Mesenchymal stem cell (in vitro differentiated cells and primary cell): ENCODE measurements around the gene DMWD. TPM values are rescaled to one million over a fixed set of nuclear protein-coding genes. Genes with fewer than 3 reads are reported as not detected.

Source experiments
- DNase-seq: peaks from one replicate; pipeline ENCODE4 v3.0.0-alpha.2; 2013
- H2AFZ ChIP-seq: one replicate; pipeline ENCODE4 v1.6.1; 2013; ENCODE audit warnings: low read depth, mild to moderate bottlenecking, control low read depth, inconsistent platforms, low read length, moderate library complexity
- H2AK5ac ChIP-seq: 2 replicates; pipeline ENCODE4 v1.6.1; 2013; ENCODE audit warnings: low read length, moderate library complexity, mild to moderate bottlenecking, inconsistent platforms; ENCODE audit not compliant: severe bottlenecking
- H2BK120ac ChIP-seq: one replicate; pipeline ENCODE4 v1.6.1; 2013; ENCODE audit warnings: low read depth, mild to moderate bottlenecking, inconsistent platforms, low read length, moderate library complexity
- H2BK12ac ChIP-seq, 2 experiments: one replicate each; pipeline ENCODE4 v1.6.1; 2013; ENCODE audit warnings: inconsistent platforms in 2 of 2, low read length in 2 of 2, mild to moderate bottlenecking in 2 of 2, moderate library complexity in 2 of 2, control low read depth in 1 of 2
- H2BK15ac ChIP-seq: one replicate; pipeline ENCODE4 v1.6.1; 2013; ENCODE audit warnings: mild to moderate bottlenecking, low read depth, inconsistent platforms; ENCODE audit not compliant: poor library complexity, severe bottlenecking
- H2BK5ac ChIP-seq: 2 replicates; pipeline ENCODE4 v1.6.1; 2013; ENCODE audit warnings: low read depth, mild to moderate bottlenecking, low read length, control low read depth, inconsistent platforms; ENCODE audit not compliant: poor library complexity, severe bottlenecking
- H3K14ac ChIP-seq, 2 experiments: one replicate each; pipeline ENCODE4 v1.6.1; 2013; ENCODE audit warnings: inconsistent platforms in 2 of 2, low read length in 2 of 2, control low read depth in 1 of 2, mild to moderate bottlenecking in 1 of 2, moderate library complexity in 1 of 2
- H3K18ac ChIP-seq, 2 experiments: one replicate each; pipeline ENCODE4 v1.6.1; 2013; ENCODE audit warnings: inconsistent platforms in 2 of 2, low read length in 2 of 2, control low read depth in 1 of 2, low read depth in 1 of 2, mild to moderate bottlenecking in 1 of 2
- H3K23ac ChIP-seq, 2 experiments: one replicate each; pipeline ENCODE4 v1.6.1; 2013; ENCODE audit warnings: inconsistent platforms in 2 of 2, low read length in 2 of 2, mild to moderate bottlenecking in 2 of 2, moderate library complexity in 2 of 2, control low read depth in 1 of 2
- H3K27ac ChIP-seq: 2 replicates; pipeline ENCODE4 v1.5.1; 2013; ENCODE audit warnings: mild to moderate bottlenecking, moderate library complexity, low read length, control low read depth, inconsistent platforms; ENCODE audit not compliant: poor library complexity, severe bottlenecking
- H3K27me3 ChIP-seq, 2 experiments: 2 replicates each; pipeline versions ENCODE4 v1.6.1 to v1.7.0; 2013; ENCODE audit warnings: low read length in 2 of 2, mild to moderate bottlenecking in 2 of 2, moderate library complexity in 2 of 2, control low read depth in 1 of 2, inconsistent platforms in 1 of 2; ENCODE audit not compliant: control insufficient read depth in 1 of 2, insufficient read depth in 1 of 2
- H3K36me3 ChIP-seq, 2 experiments: 2 replicates each; pipeline versions ENCODE4 v1.6.1 to v1.7.0; 2013; ENCODE audit warnings: low read length in 2 of 2, control low read depth in 1 of 2, inconsistent platforms in 1 of 2, low read depth in 1 of 2, mild to moderate bottlenecking in 1 of 2; ENCODE audit not compliant: insufficient read depth in 2 of 2, control insufficient read depth in 1 of 2
- H3K4ac ChIP-seq, 2 experiments: one replicate each; pipeline ENCODE4 v1.6.1; 2013; ENCODE audit warnings: inconsistent platforms in 2 of 2, low read length in 2 of 2, mild to moderate bottlenecking in 2 of 2, moderate library complexity in 2 of 2, control low read depth in 1 of 2, low read depth in 1 of 2
- H3K4me1 ChIP-seq: 2 replicates; pipeline ENCODE4 v1.6.1; 2013; ENCODE audit warnings: low read depth, low read length, control low read depth; ENCODE audit not compliant: control insufficient read depth, insufficient read depth
- H3K4me2 ChIP-seq: 2 replicates; pipeline ENCODE4 v1.6.1; 2013; ENCODE audit warnings: low read length, mild to moderate bottlenecking, inconsistent platforms; ENCODE audit not compliant: poor library complexity, severe bottlenecking
- H3K4me3 ChIP-seq, 2 experiments: 2 replicates each; pipeline versions ENCODE4 v1.5.1 to v1.7.0; 2013; ENCODE audit warnings: low read length in 2 of 2, mild to moderate bottlenecking in 2 of 2, control low read depth in 1 of 2, low read depth in 1 of 2; ENCODE audit not compliant: insufficient read depth in 1 of 2
- H3K79me1 ChIP-seq: replicated peaks from 2 replicates; pipeline ENCODE4 v1.6.1; 2013; ENCODE audit warnings: mild to moderate bottlenecking, control low read depth, low read length, inconsistent platforms; ENCODE audit not compliant: poor library complexity, severe bottlenecking
- H3K9ac ChIP-seq: 2 replicates; pipeline ENCODE4 v1.7.0; 2013; ENCODE audit warnings: mild to moderate bottlenecking, low read length, moderate library complexity
- H3K9me3 ChIP-seq: 2 replicates; pipeline ENCODE4 v1.7.0; 2013; ENCODE audit warnings: mild to moderate bottlenecking, low read length; ENCODE audit not compliant: control insufficient read depth
- H4K8ac ChIP-seq: one replicate; pipeline ENCODE4 v1.6.1; 2013; ENCODE audit warnings: inconsistent platforms, mild to moderate bottlenecking, low read length, moderate library complexity
- H4K91ac ChIP-seq: one replicate; pipeline ENCODE4 v1.6.1; 2013; ENCODE audit warnings: mild to moderate bottlenecking, low read length, inconsistent platforms
- WGBS: methylation state at CpG from one replicate; pipeline ENCODE4 v1.1.7; 2013; ENCODE audit warnings: mixed read lengths; 5-methylcytosine and 5-hydroxymethylcytosine counted together
- polyA plus RNA-seq, 2 experiments: library from polyadenylated mRNA; stranded (reverse); fragments of 200-250 nt; gene quantifications; one replicate each; pipeline ENCODE4 v1.2.3, GENCODE V29; 2013

Gene DMWD
- polyA plus RNA-seq (2013, experiment 1 of 2) = 35.9 TPM
- 32.6 TPM for polyA plus RNA-seq (2013, experiment 2 of 2)

- Histone ChIP-seq H3K27me3 (no peaks in the 10 kb centered on the region), H3K4ac (peak within 1 kb of the TSS; percentile 34 to 92), H2AK5ac (no peak within 1 kb of the TSS), H3K36me3 (peaks cover 23 to 28% of the 10 kb centered on the region in 2 experiments), H3K27ac (no peak within 1 kb of the TSS), H3K9me3 (no peaks in the 10 kb centered on the region), H3K4me1 (peaks cover 13% of the 10 kb centered on the region), H3K9ac (peak within 1 kb of the TSS; percentile 97), H3K14ac (peak within 1 kb of the TSS in 1 of 2 experiments; percentile 79), H3K4me3 (peak within 1 kb of the TSS; percentile 96 to 98), H2BK5ac (peak within 1 kb of the TSS; percentile 89), H4K8ac (peak within 1 kb of the TSS; percentile 98), H4K91ac (peak within 1 kb of the TSS; percentile 97), H2BK120ac (peak within 1 kb of the TSS; percentile 97), H2AFZ (peak within 1 kb of the TSS; percentile 44), H3K23ac (peak within 1 kb of the TSS in 1 of 2 experiments; percentile 96), H3K4me2 (peak within 1 kb of the TSS; percentile 51), H2BK12ac (peak within 1 kb of the TSS in 1 of 2 experiments; percentile 55), H3K79me1 (peaks cover 7% of the 10 kb centered on the region), H2BK15ac (peak within 1 kb of the TSS; percentile 83), H3K18ac (peak within 1 kb of the TSS; percentile 98 to 99)
- DNase-seq = peak; percentile 99
- WGBS = under 1% methylated on average over 58 of the region's 86 CpGs
These were observed at the start of gene DMWD for GRCh38 chr19:45792470-45793177. Gene DMWD (minus strand): TSS chr19:45792845. CDS start chr19:45792756, 89 bp downstream.

GRCh38 chr19:45842198-45842597 lies 49.6 kb upstream of the DMWD start:
- Histone ChIP-seq H2BK120ac (no peak overlapping the region), H3K18ac (no peak overlapping the region), H3K27me3 (no peaks in the 10 kb centered on the region), H3K4me2 (no peak overlapping the region), H3K79me1 (peaks cover 27% of the 10 kb centered on the region), H3K14ac (no peak overlapping the region), H2AFZ (no peak overlapping the region), H3K4me1 (no peaks in the 10 kb centered on the region), H3K9me3 (peaks cover 3% of the 10 kb centered on the region), H2AK5ac (no peak overlapping the region), H2BK15ac (no peak overlapping the region), H3K36me3 (peaks cover 66 to 84% of the 10 kb centered on the region in 2 experiments), H4K8ac (no peak overlapping the region), H2BK12ac (no peak overlapping the region), H3K23ac (no peak overlapping the region), H3K27ac (no peak overlapping the region), H3K9ac (no peak overlapping the region), H3K4me3 (no peak overlapping the region), H2BK5ac (no peak overlapping the region), H3K4ac (no peak overlapping the region), H4K91ac (no peak overlapping the region)
- DNase-seq = no peak
- WGBS = 98% methylated on average over 14 of the region's 14 CpGs

- peak overlapping the region; percentile 18 for H3K27ac ChIP-seq
- H4K91ac ChIP-seq = no peak overlapping the region
- no peak overlapping the region for H2AK5ac ChIP-seq
- no peak overlapping the region for H3K18ac ChIP-seq
- H3K9ac ChIP-seq = no peak overlapping the region
- H2BK12ac ChIP-seq = no peak overlapping the region
- no peak overlapping the region for H3K4me2 ChIP-seq
- peaks cover 3% of the 10 kb centered on the region for H3K9me3 ChIP-seq
- peaks cover 72 to 90% of the 10 kb centered on the region in 2 experiments for H3K36me3 ChIP-seq
- no peak overlapping the region for H2BK5ac ChIP-seq
- no peak for DNase-seq
- H3K4me3 ChIP-seq = no peak overlapping the region
- H3K23ac ChIP-seq = no peak overlapping the region
- WGBS = 97% methylated on average over 6 of the region's 7 CpGs
- H2BK15ac ChIP-seq = no peak overlapping the region
- H3K14ac ChIP-seq = no peak overlapping the region
- H3K27me3 ChIP-seq = no peaks in the 10 kb centered on the region
- no peak overlapping the region for H3K4ac ChIP-seq
- H3K4me1 ChIP-seq = peaks cover 9% of the 10 kb centered on the region
- no peak overlapping the region for H2AFZ ChIP-seq
- no peak overlapping the region for H2BK120ac ChIP-seq
- peaks cover 27% of the 10 kb centered on the region for H3K79me1 ChIP-seq
- H4K8ac ChIP-seq = no peak overlapping the region
These were observed 42.3 kb upstream of the DMWD start for GRCh38 chr19:45834970-45835369.

- 96% methylated on average over 16 of the region's 16 CpGs for WGBS
- Histone ChIP-seq H3K9me3 (no peaks in the 10 kb centered on the region), H3K27me3 (no peaks in the 10 kb centered on the region), H2BK12ac (no peak overlapping the region), H2BK15ac (no peak overlapping the region), H3K14ac (no peak overlapping the region), H3K4me2 (no peak overlapping the region), H3K9ac (no peak overlapping the region), H3K36me3 (peaks cover 88 to 97% of the 10 kb centered on the region in 2 experiments), H4K91ac (no peak overlapping the region), H2BK120ac (no peak overlapping the region), H3K18ac (no peak overlapping the region), H2AK5ac (no peak overlapping the region), H4K8ac (no peak overlapping the region), H3K79me1 (peaks cover 15% of the 10 kb centered on the region), H3K4ac (no peak overlapping the region), H3K4me1 (peaks cover 11% of the 10 kb centered on the region), H2AFZ (no peak overlapping the region), H3K27ac (no peak overlapping the region), H2BK5ac (no peak overlapping the region), H3K4me3 (no peak overlapping the region), H3K23ac (no peak overlapping the region)
- DNase-seq = no peak
These were observed 36.3 kb upstream of the DMWD start for GRCh38 chr19:45828945-45829344.
